ENCODE measurements around the gene RAB36.

DNA sequence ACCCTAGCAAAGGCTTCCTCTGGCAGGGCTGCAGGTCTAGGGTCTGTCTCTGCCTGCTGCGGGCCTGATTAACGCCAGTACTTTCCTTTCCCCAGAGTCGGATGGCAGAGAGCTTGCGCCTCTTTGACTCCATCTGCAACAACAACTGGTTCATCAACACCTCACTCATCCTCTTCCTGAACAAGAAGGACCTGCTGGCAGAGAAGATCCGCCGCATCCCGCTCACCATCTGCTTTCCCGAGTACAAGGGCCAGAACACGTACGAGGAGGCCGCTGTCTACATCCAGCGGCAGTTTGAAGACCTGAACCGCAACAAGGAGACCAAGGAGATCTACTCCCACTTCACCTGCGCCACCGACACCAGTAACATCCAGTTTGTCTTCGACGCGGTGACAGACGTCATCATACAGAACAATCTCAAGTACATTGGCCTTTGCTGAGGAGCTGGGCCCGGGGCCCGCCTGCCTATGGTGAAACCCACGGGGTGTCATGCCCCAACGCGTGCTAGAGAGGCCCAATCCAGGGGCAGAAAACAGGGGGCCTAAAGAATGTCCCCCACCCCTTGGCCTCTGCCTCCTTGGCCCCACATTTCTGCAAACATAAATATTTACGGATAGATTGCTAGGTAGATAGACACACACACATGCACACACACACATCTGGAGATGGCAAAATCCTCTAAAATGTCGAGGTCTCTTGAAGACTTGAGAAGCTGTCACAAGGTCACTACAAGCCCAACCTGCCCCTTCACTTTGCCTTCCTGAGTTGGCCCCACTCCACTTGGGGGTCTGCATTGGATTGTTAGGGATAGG lies 22.1 kb upstream of the RAB36 start:
- no peak for TF ChIP-seq POLR2AphosphoS5 (IDR thresholded peaks at IDR 0.05; ENCODE audit: insufficient read depth in 1 of 2, low read depth in 1 of 2)
- TF ChIP-seq, protein P1, sequence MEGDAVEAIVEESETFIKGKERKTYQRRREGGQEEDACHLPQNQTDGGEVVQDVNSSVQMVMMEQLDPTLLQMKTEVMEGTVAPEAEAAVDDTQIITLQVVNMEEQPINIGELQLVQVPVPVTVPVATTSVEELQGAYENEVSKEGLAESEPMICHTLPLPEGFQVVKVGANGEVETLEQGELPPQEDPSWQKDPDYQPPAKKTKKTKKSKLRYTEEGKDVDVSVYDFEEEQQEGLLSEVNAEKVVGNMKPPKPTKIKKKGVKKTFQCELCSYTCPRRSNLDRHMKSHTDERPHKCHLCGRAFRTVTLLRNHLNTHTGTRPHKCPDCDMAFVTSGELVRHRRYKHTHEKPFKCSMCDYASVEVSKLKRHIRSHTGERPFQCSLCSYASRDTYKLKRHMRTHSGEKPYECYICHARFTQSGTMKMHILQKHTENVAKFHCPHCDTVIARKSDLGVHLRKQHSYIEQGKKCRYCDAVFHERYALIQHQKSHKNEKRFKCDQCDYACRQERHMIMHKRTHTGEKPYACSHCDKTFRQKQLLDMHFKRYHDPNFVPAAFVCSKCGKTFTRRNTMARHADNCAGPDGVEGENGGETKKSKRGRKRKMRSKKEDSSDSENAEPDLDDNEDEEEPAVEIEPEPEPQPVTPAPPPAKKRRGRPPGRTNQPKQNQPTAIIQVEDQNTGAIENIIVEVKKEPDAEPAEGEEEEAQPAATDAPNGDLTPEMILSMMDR (IDR thresholded peaks at IDR 0.05): no peak
